ENCODE data around the gene NAT9.

The NAT9 gene

GRCh38 chr17:74804683-74805082 lies 28.5 kb upstream of the NAT9 start:
- no peak for DNase-seq

GRCh38 chr17:74803971-74804370 lies 27.8 kb upstream of the NAT9 start:
- DNase-seq: no peak

- DNase-seq: no peak
Observed at GRCh38 chr17:74803388-74803930, 27.3 kb upstream of the NAT9 start.

- DNase-seq: no peak
Observed at GRCh38 chr17:74801896-74802295, 25.8 kb upstream of the NAT9 start.

- DNase-seq: no peak
Observed at GRCh38 chr17:74800531-74800930, 24.4 kb upstream of the NAT9 start.

GRCh38 chr17:74799097-74799496 lies 23.0 kb upstream of the NAT9 start:
- DNase-seq: no peak

GRCh38 chr17:74798239-74798707 lies 22.1 kb upstream of the NAT9 start:
- no peak for DNase-seq

- DNase-seq: no peak
Observed at GRCh38 chr17:74797824-74798223, 21.7 kb upstream of the NAT9 start.

GRCh38 chr17:74796866-74797265 lies 20.7 kb upstream of the NAT9 start:
- no peak for DNase-seq

GRCh38 chr17:74796211-74796610 lies 20.1 kb upstream of the NAT9 start:
- DNase-seq: no peak

- DNase-seq: no peak
Observed at GRCh38 chr17:74795327-74796020, 19.3 kb upstream of the NAT9 start.

GRCh38 chr17:74792586-74793105 lies 16.5 kb upstream of the NAT9 start:
- DNase-seq: no peak

- no peak for DNase-seq
Observed at GRCh38 chr17:74790161-74791058, 14.3 kb upstream of the NAT9 start.

- no peak for DNase-seq
Observed at GRCh38 chr17:74786431-74787055, 10.4 kb upstream of the NAT9 start.

GRCh38 chr17:74785981-74786360 lies 9.8 kb upstream of the NAT9 start:
- no peak for DNase-seq

- DNase-seq: no peak
Observed at GRCh38 chr17:74785096-74785980, 9.2 kb upstream of the NAT9 start.

GRCh38 chr17:74784125-74784810 lies 8.1 kb upstream of the NAT9 start:
- no peak for DNase-seq

- no peak for DNase-seq
Observed at GRCh38 chr17:74782571-74782970, 6.4 kb upstream of the NAT9 start.

GRCh38 chr17:74780443-74781238 lies 4.5 kb upstream of the NAT9 start:
- DNase-seq: no peak

GRCh38 chr17:74779948-74780400 lies 3.8 kb upstream of the NAT9 start:
- DNase-seq: no peak

- DNase-seq: no peak
Observed at GRCh38 chr17:74779501-74779900, 3.4 kb upstream of the NAT9 start.
